ENCODE data around the gene ALDH1L2.
"Not testable (repeated sequence)": the region's sequence is repeated elsewhere in the genome, so short reads cannot be mapped to it uniquely, and the experiment has no call there.

The ALDH1L2 gene

GRCh38 chr12:105084251-105085250 is at the start of gene ALDH1L2:
ALDH1L2 (minus strand) TSS chr12:105084458; CDS start chr12:105084436, 22 bp downstream.
- peak; percentile 45 for DNase-seq

GRCh38 chr12:105120551-105120950 is 36.3 kb upstream of the ALDH1L2 start:
- DNase-seq, result no peak

GRCh38 chr12:105116969-105117368 is 32.7 kb upstream of the ALDH1L2 start:
- no peak for DNase-seq

GRCh38 chr12:105113094-105113493 is 28.8 kb upstream of the ALDH1L2 start:
- DNase-seq, result no peak

GRCh38 chr12:105110851-105111250 is 26.6 kb upstream of the ALDH1L2 start:
- DNase-seq, result no peak

GRCh38 chr12:105109465-105110212 is 25.4 kb upstream of the ALDH1L2 start:
- DNase-seq, result no peak

GRCh38 chr12:105107494-105108371 is 23.5 kb upstream of the ALDH1L2 start, which contains the start of gene WASHC4:
WASHC4 (plus strand) TSS chr12:105107731; CDS start chr12:105107801, 70 bp downstream.
- peak; percentile 92 for DNase-seq

- no peak for DNase-seq
These were observed 22.9 kb upstream of the ALDH1L2 start for GRCh38 chr12:105107171-105107493.

GRCh38 chr12:105106621-105107020 is 22.4 kb upstream of the ALDH1L2 start:
- no peak for DNase-seq

- DNase-seq, result no peak
These were observed 20.5 kb upstream of the ALDH1L2 start for GRCh38 chr12:105104762-105105161.

GRCh38 chr12:105102673-105103072 is 18.4 kb upstream of the ALDH1L2 start:
- DNase-seq, result no peak

GRCh38 chr12:105100998-105101397 is 16.7 kb upstream of the ALDH1L2 start:
- no peak for DNase-seq

GRCh38 chr12:105100207-105100985 is 16.1 kb upstream of the ALDH1L2 start:
- no peak for DNase-seq

- no peak for DNase-seq
These were observed 15.1 kb upstream of the ALDH1L2 start for GRCh38 chr12:105099356-105099755.

- not testable (repeated sequence) for DNase-seq
These were observed 11.1 kb upstream of the ALDH1L2 start for GRCh38 chr12:105095338-105095737.

GRCh38 chr12:105092336-105092735 is 8.1 kb upstream of the ALDH1L2 start:
- no peak for DNase-seq

- no peak for DNase-seq
These were observed 7.4 kb upstream of the ALDH1L2 start for GRCh38 chr12:105091476-105092206.

GRCh38 chr12:105090361-105090760 is 6.1 kb upstream of the ALDH1L2 start:
- no peak for DNase-seq

GRCh38 chr12:105089817-105090216 is 5.6 kb upstream of the ALDH1L2 start:
- DNase-seq, result no peak

GRCh38 chr12:105085501-105085900 is 1.2 kb upstream of the ALDH1L2 start:
- DNase-seq, result no peak

GRCh38 chr12:105083551-105084105 is 630 bp downstream of the ALDH1L2 start:
- DNase-seq, result no peak
